ENCODE results near the gene TBC1D16. TPM values are rescaled to one million over a fixed set of nuclear protein-coding genes. Genes with fewer than 3 reads are reported as not detected.

TBC1D16 gene
- total and polyA plus RNA-seq, 12 donors, result 4.8 to 23.3 (median 17.0) TPM

GRCh38 chr17:79919862-79920720 lies 115.6 kb downstream of the TBC1D16 start:
- H3K27ac ChIP-seq, result no peak overlapping the region
- H3K4me3 ChIP-seq, result no peak overlapping the region
- intact Hi-C loops (cut with DNase I), result loop anchor here in 8 of 10 donors (5.0 to 10.0 kb wide), 9 partner anchors 65 to 178 kb away; no protein-coding TSS in a partner anchor
- ATAC-seq (no peak), DNase-seq (peak in 1 of 2 donors; percentile 8)
- no peaks in the 10 kb centered on the region for H3K9me3 ChIP-seq
- peaks cover 4 to 75% (median 55%) of the 10 kb centered on the region in 7 donors for H3K27me3 ChIP-seq
- no peak for TF ChIP-seq CTCF (IDR thresholded peaks at IDR 0.05)
- peaks cover 0 to 35% (median 15%) of the 10 kb centered on the region in 9 donors for H3K4me1 ChIP-seq
- H3K36me3 ChIP-seq, result no peaks in the 10 kb centered on the region
- 45 to 53% methylated on average over 27 to 28 of the region's 28 CpGs for WGBS, 2 donors

GRCh38 chr17:79919164-79919585 lies 116.5 kb downstream of the TBC1D16 start:
- ATAC-seq (peak; percentile 87 to 96 (median 92)), DNase-seq (peak; percentile 84 to 89)
- no peaks in the 10 kb centered on the region for H3K36me3 ChIP-seq
- intact Hi-C loops (cut with DNase I), result loop anchor here in 8 of 10 donors (5.0 to 10.0 kb wide), 8 partner anchors 72 to 177 kb away; no protein-coding TSS in a partner anchor
- peaks cover 0 to 37% (median 14%) of the 10 kb centered on the region in 9 donors for H3K4me1 ChIP-seq
- peaks cover 4 to 66% (median 49%) of the 10 kb centered on the region in 7 donors for H3K27me3 ChIP-seq
- H3K27ac ChIP-seq, result peak overlapping the region in 6 of 10 donors; percentile 21 to 73 (median 60)
- H3K4me3 ChIP-seq, result no peak overlapping the region
- H3K9me3 ChIP-seq, result no peaks in the 10 kb centered on the region
- 41 to 45% methylated on average over 17 of the region's 17 CpGs for WGBS, 2 donors
- no peak for TF ChIP-seq CTCF (IDR thresholded peaks at IDR 0.05)

- TF ChIP-seq CTCF (IDR thresholded peaks at IDR 0.05), result no peak
- Histone ChIP-seq H3K27me3 (peaks cover 4 to 63% (median 49%) of the 10 kb centered on the region in 7 donors), H3K27ac (peak overlapping the region in 6 of 10 donors; percentile 21 to 73 (median 60)), H3K4me3 (no peak overlapping the region), H3K36me3 (no peaks in the 10 kb centered on the region), H3K9me3 (no peaks in the 10 kb centered on the region), H3K4me1 (peaks cover 0 to 37% (median 14%) of the 10 kb centered on the region in 9 donors)
- 44 to 49% methylated on average over 9 of the region's 9 CpGs for WGBS, 2 donors
- DNase-seq (no peak), ATAC-seq (no peak)
- intact Hi-C loops (cut with DNase I), result loop anchor here in 8 of 10 donors (5.0 to 10.0 kb wide), 8 partner anchors 71 to 176 kb away; no protein-coding TSS in a partner anchor
These were observed 117.0 kb downstream of the TBC1D16 start for GRCh38 chr17:79918581-79919163.

GRCh38 chr17:79917902-79918484 lies 117.7 kb downstream of the TBC1D16 start:
- Histone ChIP-seq H3K9me3 (no peaks in the 10 kb centered on the region), H3K27ac (no peak overlapping the region), H3K4me3 (no peak overlapping the region), H3K4me1 (peaks cover 0 to 37% (median 14%) of the 10 kb centered on the region in 9 donors), H3K36me3 (no peaks in the 10 kb centered on the region), H3K27me3 (peaks cover 4 to 63% (median 49%) of the 10 kb centered on the region in 7 donors)
- intact Hi-C loops (cut with DNase I), result loop anchor here in 8 of 10 donors (5.0 to 10.0 kb wide), 8 partner anchors 71 to 176 kb away; no protein-coding TSS in a partner anchor
- ATAC-seq, result no peak
- DNase-seq, result no peak
- TF ChIP-seq CTCF (IDR thresholded peaks at IDR 0.05), result no peak
- 87 to 94% methylated on average over 14 of the region's 14 CpGs for WGBS, 2 donors
